HG03432 (cell line): ENCODE data around the gene RAB40C.

Experiments
- ATAC-seq: cut with Tn5 transposase; IDR thresholded peaks from one replicate; pipeline ENCODE4 v1.9.1; 2021; ENCODE audit warnings: mild to moderate bottlenecking, moderate library complexity; ENCODE audit not compliant: unreplicated experiment

Gene RAB40C

GRCh38 chr16:666572-666971, 76.7 kb downstream of the RAB40C start:
- no peak for ATAC-seq

GRCh38 chr16:667113-667779, 77.4 kb downstream of the RAB40C start:
- no peak for ATAC-seq

DNA sequence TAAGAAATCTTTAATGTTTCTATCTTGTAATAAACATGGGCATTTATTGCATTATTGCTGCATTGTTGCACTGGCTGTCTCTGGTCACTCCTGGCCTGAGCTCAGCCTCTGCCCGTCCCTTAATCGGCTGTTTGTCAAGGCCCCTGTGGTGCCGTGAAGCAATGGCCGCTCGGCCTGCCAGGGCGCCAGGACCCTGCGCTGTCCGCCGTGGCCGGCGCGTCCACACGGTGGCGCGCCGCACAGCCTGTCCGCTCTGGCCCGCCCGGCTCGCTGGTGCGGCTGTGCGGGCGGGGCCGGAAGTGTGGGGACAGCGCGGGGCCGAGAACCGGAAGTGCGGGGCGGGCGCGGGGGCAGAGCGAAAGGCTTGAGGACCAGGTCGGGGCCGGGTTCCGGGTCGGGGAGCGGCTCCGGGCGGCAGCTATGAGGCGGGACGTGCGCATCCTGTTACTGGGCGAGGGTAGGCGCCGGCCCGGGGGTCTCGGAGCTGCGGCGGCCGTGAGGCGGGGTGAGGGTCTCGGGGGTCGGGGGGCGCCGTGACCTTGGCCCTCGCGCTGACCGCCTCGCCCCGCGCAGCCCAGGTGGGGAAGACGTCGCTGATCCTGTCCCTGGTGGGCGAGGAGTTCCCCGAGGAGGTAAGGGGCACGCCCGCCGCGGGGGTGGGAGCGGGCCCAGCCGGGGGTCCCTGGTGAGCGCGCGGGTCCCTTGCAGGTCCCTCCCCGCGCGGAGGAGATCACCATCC, 78.1 kb downstream of the RAB40C start, which contains the start of gene RHOT2:
Gene RHOT2, plus strand, starts transcription at position 353 of the 739 bp plus-strand sequence. Its CDS starts 68 bp downstream, at position 421.
- ATAC-seq: peak; percentile 83

GRCh38 chr16:668519-669171, 78.8 kb downstream of the RAB40C start:
- no peak for ATAC-seq

- ATAC-seq: no peak
Measured at GRCh38 chr16:669666-670065, 79.8 kb downstream of the RAB40C start.

- no peak for ATAC-seq
Measured at GRCh38 chr16:670485-671352, 80.9 kb downstream of the RAB40C start.

DNA sequence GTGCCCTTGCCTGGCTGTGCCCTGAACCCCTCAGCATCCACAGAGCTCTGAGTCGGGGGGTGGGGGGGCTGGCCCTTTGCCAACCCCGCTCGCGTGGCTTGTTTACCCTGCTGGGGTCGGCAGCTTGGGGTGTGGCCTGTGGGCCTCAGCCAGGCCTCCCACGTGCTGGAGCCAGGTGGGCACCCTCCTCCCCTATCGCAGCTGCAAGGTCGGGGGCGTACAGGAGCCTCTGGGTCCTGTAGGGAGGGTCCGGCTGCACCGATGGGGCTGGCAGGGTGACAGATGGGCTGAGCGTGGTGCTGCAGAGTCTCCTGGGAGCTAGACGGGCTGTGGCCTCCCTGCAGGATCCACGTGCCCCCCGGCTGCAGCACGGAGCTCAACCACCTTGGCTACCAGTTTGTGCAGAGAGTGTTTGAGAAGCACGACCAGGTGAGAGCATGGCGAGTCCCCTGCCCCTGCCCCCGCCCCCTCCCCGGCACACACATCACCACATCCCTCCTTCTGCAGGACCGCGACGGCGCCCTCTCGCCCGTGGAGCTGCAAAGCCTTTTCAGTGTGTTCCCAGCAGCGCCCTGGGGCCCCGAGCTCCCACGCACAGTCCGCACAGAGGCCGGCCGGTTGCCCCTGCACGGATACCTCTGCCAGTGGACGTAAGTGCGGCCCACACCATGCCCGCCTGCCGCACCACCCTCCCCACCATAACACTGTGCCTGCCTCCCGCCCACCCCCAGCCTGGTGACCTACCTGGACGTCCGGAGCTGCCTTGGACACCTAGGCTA, 81.7 kb downstream of the RAB40C start:
- no peak for ATAC-seq

- ATAC-seq: no peak
Measured at GRCh38 chr16:672371-672770, 82.5 kb downstream of the RAB40C start.

DNA sequence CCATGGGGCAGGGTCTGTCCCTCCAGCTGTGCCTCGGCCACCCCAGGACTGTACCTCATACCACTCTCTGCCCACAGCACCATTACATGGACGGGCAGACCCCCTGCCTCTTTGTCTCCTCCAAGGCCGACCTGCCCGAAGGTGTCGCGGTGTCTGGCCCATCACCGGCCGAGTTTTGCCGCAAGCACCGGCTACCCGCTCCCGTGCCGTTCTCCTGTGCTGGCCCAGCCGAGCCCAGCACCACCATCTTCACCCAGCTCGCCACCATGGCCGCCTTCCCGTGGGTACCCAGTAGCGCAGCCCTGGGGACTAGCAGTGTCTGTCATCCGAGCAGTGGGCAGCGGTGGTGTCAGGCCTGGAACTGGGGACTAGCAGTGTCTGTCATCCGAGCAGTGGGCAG, 83.0 kb downstream of the RAB40C start:
- no peak for ATAC-seq

GRCh38 chr16:673399-673991, 83.6 kb downstream of the RAB40C start:
- ATAC-seq: no peak

DNA sequence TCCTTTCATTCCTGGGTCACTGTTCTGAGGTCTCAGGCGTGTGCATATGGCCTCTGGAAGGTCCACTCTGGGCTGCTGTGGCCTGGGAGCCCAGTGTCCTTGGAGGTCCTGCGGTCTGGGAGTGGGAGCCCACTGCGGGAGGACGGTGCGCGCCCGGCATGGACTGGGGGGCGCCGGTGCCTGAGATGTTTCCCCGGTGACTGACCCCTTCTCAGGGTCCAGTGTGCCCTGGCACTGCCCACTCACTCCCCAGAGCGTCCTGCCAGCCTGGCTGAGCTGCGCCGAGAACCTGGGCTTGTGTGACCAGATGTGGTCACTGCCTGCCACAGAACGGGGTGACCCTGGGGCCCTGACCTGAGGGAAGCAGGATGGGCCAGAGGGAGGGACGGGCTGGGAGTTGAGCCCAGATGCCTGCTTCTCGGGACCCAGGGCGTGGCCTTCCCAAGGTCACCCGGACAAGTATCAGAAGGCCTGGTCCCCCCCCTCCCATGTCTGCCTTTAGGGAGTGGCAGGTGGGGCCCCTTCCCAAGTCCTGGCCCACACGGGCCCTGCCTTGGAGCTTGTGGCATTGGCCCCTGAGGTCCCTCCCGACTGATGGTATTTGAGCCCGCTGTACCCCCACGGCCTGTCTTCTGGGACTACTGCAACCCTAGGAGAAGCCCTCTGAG, 84.5 kb downstream of the RAB40C start:
- ATAC-seq: no peak

- no peak for ATAC-seq
Measured at GRCh38 chr16:674968-675883, 85.4 kb downstream of the RAB40C start, which contains the start of gene RHBDL1. TSS of gene RHBDL1 (plus strand) at chr16:675671. CDS start at chr16:675791, 120 bp downstream.

- no peak for ATAC-seq
Measured at GRCh38 chr16:675884-676564, 86.2 kb downstream of the RAB40C start.

DNA sequence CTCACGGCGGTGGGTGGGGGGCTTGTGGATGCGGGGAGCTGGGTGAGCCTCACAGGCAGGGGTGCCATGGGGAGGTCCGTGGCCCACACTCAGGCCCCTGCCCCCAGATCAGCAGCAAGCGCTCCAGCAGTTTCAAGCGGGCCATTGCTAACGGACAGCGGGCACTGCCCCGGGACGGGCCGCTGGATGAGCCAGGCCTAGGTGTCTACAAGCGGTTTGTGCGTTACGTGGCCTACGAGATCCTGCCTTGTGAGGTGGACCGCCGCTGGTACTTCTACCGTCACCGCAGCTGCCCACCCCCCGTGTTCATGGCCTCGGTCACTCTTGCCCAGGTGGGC, 86.7 kb downstream of the RAB40C start:
- ATAC-seq: no peak

DNA sequence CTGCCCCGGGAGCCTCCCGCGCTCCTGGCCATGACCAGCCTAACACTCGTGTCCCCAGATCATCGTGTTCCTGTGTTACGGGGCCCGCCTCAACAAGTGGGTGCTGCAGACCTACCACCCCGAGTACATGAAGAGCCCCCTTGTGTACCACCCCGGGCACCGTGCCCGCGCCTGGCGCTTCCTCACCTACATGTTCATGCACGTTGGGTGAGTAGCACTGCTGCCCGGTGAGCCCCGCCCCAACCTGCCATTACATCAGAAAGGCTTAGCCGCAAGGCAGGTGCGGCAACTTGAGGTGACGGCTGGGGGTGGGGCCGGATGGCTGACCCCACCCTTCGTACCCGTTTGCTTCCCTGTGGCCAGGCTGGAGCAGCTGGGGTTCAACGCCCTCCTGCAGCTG, 87.0 kb downstream of the RAB40C start:
- ATAC-seq: no peak

DNA sequence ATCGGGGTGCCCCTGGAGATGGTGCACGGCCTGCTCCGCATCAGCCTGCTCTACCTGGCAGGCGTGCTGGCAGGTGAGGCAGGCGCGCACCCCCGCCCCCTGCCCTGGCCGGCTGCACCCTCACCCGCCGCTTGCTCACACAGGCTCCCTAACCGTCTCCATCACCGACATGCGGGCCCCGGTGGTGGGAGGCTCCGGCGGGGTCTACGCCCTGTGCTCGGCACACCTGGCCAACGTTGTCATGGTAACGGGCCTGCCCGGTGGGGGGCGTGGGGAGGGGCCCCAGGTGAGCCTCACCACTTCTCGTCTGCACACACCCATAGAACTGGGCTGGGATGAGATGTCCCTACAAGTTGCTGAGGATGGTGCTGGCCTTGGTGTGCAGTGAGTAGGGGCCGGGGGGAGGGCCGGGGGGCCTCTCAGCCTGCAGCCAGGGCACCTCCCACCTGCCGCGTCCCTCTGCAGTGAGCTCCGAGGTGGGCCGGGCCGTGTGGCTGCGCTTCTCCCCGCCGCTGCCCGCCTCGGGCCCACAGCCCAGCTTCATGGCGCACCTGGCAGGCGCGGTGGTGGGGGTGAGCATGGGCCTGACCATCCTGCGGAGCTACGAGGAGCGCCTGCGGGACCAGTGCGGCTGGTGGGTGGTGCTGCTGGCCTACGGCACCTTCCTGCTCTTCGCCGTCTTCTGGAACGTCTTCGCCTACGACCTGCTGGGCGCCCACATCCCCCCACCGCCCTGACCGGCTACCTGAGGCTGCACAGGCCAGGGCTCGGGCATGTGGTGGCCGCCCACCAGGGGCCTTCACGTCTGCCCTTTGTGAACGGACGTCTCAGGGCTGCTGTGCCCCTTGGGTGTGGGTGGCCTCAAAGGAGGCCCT, 87.7 kb downstream of the RAB40C start:
- no peak for ATAC-seq
